Activated CD8-positive, alpha-beta memory T cell treated with anti-CD3 and anti-CD28 coated beads for 24 hours (primary cell): Measurements from ENCODE around the gene PDCL3.
A peak's percentile ranks its signal among the peaks of the same experiment; 100 is the strongest.

ENCODE experiments used
- DNase-seq: peaks from one replicate; pipeline ENCODE4 v3.0.0-alpha.2; 2020

The PDCL3 gene

GRCh38 chr2:100561191-100561590, 1.6 kb upstream of the PDCL3 start:
- no peak for DNase-seq

- no peak for DNase-seq
Measured at GRCh38 chr2:100563407-100564247, 834 bp downstream of the PDCL3 start.

GRCh38 chr2:100568989-100569388, 6.2 kb downstream of the PDCL3 start:
- DNase-seq = no peak

GRCh38 chr2:100571668-100572067, 8.9 kb downstream of the PDCL3 start:
- no peak for DNase-seq

GRCh38 chr2:100577777-100578176, 15.0 kb downstream of the PDCL3 start:
- no peak for DNase-seq

GRCh38 chr2:100580367-100581276, 17.8 kb downstream of the PDCL3 start:
- peak; percentile 77 for DNase-seq

GRCh38 chr2:100581277-100581612, 18.5 kb downstream of the PDCL3 start:
- DNase-seq = no peak

- no peak for DNase-seq
Measured at GRCh38 chr2:100584816-100585215, 22.0 kb downstream of the PDCL3 start.

GRCh38 chr2:100588071-100588786, 25.4 kb downstream of the PDCL3 start:
- peak; percentile 60 for DNase-seq

- no peak for DNase-seq
Measured at GRCh38 chr2:100589527-100589926, 26.7 kb downstream of the PDCL3 start.

GRCh38 chr2:100592226-100592625, 29.4 kb downstream of the PDCL3 start:
- DNase-seq = no peak

GRCh38 chr2:100596465-100596864, 33.7 kb downstream of the PDCL3 start:
- DNase-seq = no peak

GRCh38 chr2:100599566-100599965, 36.8 kb downstream of the PDCL3 start:
- no peak for DNase-seq

- no peak for DNase-seq
Measured at GRCh38 chr2:100601661-100602060, 38.9 kb downstream of the PDCL3 start.

- no peak for DNase-seq
Measured at GRCh38 chr2:100603414-100603813, 40.6 kb downstream of the PDCL3 start.

GRCh38 chr2:100603948-100604633, 41.3 kb downstream of the PDCL3 start:
- no peak for DNase-seq

GRCh38 chr2:100606332-100606725, 43.5 kb downstream of the PDCL3 start:
- DNase-seq = no peak

GRCh38 chr2:100606726-100607343, 44.0 kb downstream of the PDCL3 start:
- peak; percentile 66 for DNase-seq

- DNase-seq = peak; percentile 88
Measured at GRCh38 chr2:100610381-100610831, 47.6 kb downstream of the PDCL3 start.

- no peak for DNase-seq
Measured at GRCh38 chr2:100611079-100612029, 48.6 kb downstream of the PDCL3 start.
